GM06990 (cell line): ENCODE data around the gene CYP3A5.
"Not testable (repeated sequence)": the region's sequence is repeated elsewhere in the genome, so short reads cannot be mapped to it uniquely, and the experiment has no call there.

Experiments
- DNase-seq: peaks from one replicate; pipeline ENCODE4 v3.0.0-alpha.2; 2011; ENCODE audit not compliant: insufficient read length; ENCODE audit errors: extremely low read depth
- H3K27me3 ChIP-seq: replicated peaks from 2 replicates; pipeline ENCODE4 v1.6.0; 2011; ENCODE audit warnings: low read length; ENCODE audit not compliant: control insufficient read depth, insufficient read depth
- H3K36me3 ChIP-seq: 2 replicates; pipeline ENCODE4 v1.5.1; 2011; ENCODE audit warnings: low read length; ENCODE audit not compliant: control insufficient read depth, insufficient read depth
- H3K4me3 ChIP-seq: replicated peaks from 2 replicates; pipeline ENCODE4 v1.5.1; 2011; ENCODE audit warnings: low read depth, mild to moderate bottlenecking, control low read depth, low read length
- TF ChIP-seq, protein P1 (sequence below): IDR thresholded peaks from 2 replicates; pipeline ENCODE4 v1.5.1; 2011; ENCODE audit warnings: low read length, control low read depth, mild to moderate bottlenecking, inconsistent platforms; ENCODE audit not compliant: insufficient read depth, poor library complexity, severe bottlenecking

CYP3A5 gene

DNA sequence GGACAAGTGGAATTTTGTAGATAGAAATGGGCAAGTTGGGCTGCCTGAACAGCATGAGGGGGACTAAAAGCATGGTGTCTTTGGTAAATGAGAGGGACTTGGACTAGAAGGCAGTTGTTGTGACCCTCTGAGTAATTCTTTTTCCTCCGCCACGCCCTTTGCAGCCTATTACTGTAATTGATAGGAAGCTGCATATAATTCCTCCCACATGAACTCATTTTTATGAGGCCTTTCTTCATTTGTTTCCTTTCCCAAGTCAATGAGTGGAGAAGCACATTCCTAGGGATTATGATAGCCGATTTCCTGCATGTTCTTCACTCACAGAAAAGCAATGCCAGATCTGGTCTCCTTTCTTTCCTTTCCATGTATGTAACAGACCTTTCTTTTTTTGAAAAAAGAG, 35.4 kb downstream of the CYP3A5 start:
- TF ChIP-seq, protein P1, sequence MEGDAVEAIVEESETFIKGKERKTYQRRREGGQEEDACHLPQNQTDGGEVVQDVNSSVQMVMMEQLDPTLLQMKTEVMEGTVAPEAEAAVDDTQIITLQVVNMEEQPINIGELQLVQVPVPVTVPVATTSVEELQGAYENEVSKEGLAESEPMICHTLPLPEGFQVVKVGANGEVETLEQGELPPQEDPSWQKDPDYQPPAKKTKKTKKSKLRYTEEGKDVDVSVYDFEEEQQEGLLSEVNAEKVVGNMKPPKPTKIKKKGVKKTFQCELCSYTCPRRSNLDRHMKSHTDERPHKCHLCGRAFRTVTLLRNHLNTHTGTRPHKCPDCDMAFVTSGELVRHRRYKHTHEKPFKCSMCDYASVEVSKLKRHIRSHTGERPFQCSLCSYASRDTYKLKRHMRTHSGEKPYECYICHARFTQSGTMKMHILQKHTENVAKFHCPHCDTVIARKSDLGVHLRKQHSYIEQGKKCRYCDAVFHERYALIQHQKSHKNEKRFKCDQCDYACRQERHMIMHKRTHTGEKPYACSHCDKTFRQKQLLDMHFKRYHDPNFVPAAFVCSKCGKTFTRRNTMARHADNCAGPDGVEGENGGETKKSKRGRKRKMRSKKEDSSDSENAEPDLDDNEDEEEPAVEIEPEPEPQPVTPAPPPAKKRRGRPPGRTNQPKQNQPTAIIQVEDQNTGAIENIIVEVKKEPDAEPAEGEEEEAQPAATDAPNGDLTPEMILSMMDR = no peak
- Histone ChIP-seq H3K27me3 (no peaks in the 10 kb centered on the region), H3K4me3 (no peak overlapping the region), H3K36me3 (no peaks in the 10 kb centered on the region; the same call in 1 of the 2 replicates)
- no peak for DNase-seq

DNA sequence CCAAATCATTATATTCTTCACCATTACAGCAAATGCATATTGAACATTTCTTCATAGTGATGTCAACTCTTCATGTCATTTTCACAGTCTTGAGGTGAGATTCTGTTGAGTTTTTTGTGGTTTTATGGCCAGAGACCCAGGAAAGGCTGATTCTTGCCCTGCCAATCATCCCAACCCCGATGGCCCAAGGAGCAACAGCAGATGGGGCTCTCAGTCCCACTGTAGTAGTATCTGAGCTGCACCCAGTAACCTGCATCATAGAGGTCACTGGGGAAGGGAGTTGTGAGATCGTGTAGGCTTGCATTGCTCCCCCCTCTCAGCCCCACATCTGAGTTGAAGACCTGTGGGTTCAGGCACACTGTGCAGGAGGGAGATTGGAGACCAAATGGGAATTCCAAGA, 36.3 kb downstream of the CYP3A5 start:
- no peaks in the 10 kb centered on the region; the same call in 1 of the 2 replicates for H3K36me3 ChIP-seq
- no peaks in the 10 kb centered on the region for H3K27me3 ChIP-seq
- DNase-seq = no peak
- H3K4me3 ChIP-seq = no peak overlapping the region
- TF ChIP-seq, protein P1 = no peak

GRCh38 chr7:99642027-99642426, 37.8 kb downstream of the CYP3A5 start:
- Histone ChIP-seq H3K36me3 (no peaks in the 10 kb centered on the region; the same call in 1 of the 2 replicates), H3K4me3 (no peak overlapping the region), H3K27me3 (no peaks in the 10 kb centered on the region)
- TF ChIP-seq, protein P1 = no peak
- DNase-seq = no peak

- Histone ChIP-seq H3K4me3 (no peak overlapping the region), H3K36me3 (no peaks in the 10 kb centered on the region; the same call in 1 of the 2 replicates), H3K27me3 (no peaks in the 10 kb centered on the region)
- DNase-seq = no peak
- TF ChIP-seq, protein P1 = no peak
These were observed 40.5 kb downstream of the CYP3A5 start for GRCh38 chr7:99639267-99639666.

- Histone ChIP-seq H3K27me3 (no peaks in the 10 kb centered on the region), H3K4me3 (no peak overlapping the region), H3K36me3 (peaks cover 2% of the 10 kb centered on the region)
- TF ChIP-seq, protein P1 = no peak
- DNase-seq = no peak
These were observed 41.1 kb downstream of the CYP3A5 start for GRCh38 chr7:99638731-99639130.

GRCh38 chr7:99637414-99637813, 42.4 kb downstream of the CYP3A5 start:
- not testable (repeated sequence) for H3K4me3 ChIP-seq, H3K36me3 ChIP-seq, DNase-seq, H3K27me3 ChIP-seq
